Fibroblast of peridontal ligament (primary cell): ENCODE data around the gene CADPS.

ENCODE experiments used
- DNase-seq: peaks from one replicate; pipeline ENCODE4 v3.0.0-alpha.2; 2010; ENCODE audit errors: extremely low read depth

Gene CADPS

GRCh38 chr3:62873761-62874710 is 1.2 kb downstream of the CADPS start:
- peak; percentile 15 for DNase-seq

GRCh38 chr3:62873451-62873760 is 1.8 kb downstream of the CADPS start:
- peak; percentile 29 for DNase-seq

- DNase-seq, result no peak
Measured at GRCh38 chr3:62872318-62872717, 2.9 kb downstream of the CADPS start.

- DNase-seq, result peak; percentile 47
Measured at GRCh38 chr3:62870321-62870720, 4.9 kb downstream of the CADPS start.

GRCh38 chr3:62863648-62864047 is 11.6 kb downstream of the CADPS start:
- DNase-seq, result no peak

GRCh38 chr3:62859203-62859791 is 15.9 kb downstream of the CADPS start:
- DNase-seq, result no peak

GRCh38 chr3:62845996-62846395 is 29.2 kb downstream of the CADPS start:
- DNase-seq, result no peak

- no peak for DNase-seq
Measured at GRCh38 chr3:62843508-62843907, 31.7 kb downstream of the CADPS start.

GRCh38 chr3:62839748-62840147 is 35.5 kb downstream of the CADPS start:
- no peak for DNase-seq

- DNase-seq, result no peak
Measured at GRCh38 chr3:62837145-62837787, 38.0 kb downstream of the CADPS start.

- peak; percentile 2 for DNase-seq
Measured at GRCh38 chr3:62835554-62836236, 39.5 kb downstream of the CADPS start.

GRCh38 chr3:62833538-62833937 is 41.7 kb downstream of the CADPS start:
- DNase-seq, result peak; percentile 28

GRCh38 chr3:62832553-62832952 is 42.7 kb downstream of the CADPS start:
- DNase-seq, result no peak

GRCh38 chr3:62830727-62831322 is 44.4 kb downstream of the CADPS start:
- no peak for DNase-seq

- DNase-seq, result no peak
Measured at GRCh38 chr3:62827550-62827949, 47.7 kb downstream of the CADPS start.

- DNase-seq, result no peak
Measured at GRCh38 chr3:62824965-62825592, 50.1 kb downstream of the CADPS start.

- DNase-seq, result no peak
Measured at GRCh38 chr3:62823461-62824050, 51.7 kb downstream of the CADPS start.

GRCh38 chr3:62822905-62823304 is 52.3 kb downstream of the CADPS start:
- DNase-seq, result no peak

- DNase-seq, result no peak
Measured at GRCh38 chr3:62818347-62818746, 56.9 kb downstream of the CADPS start.

GRCh38 chr3:62817678-62818077 is 57.5 kb downstream of the CADPS start:
- no peak for DNase-seq

GRCh38 chr3:62815981-62816380 is 59.2 kb downstream of the CADPS start:
- no peak for DNase-seq
